RPMI7951 (cell line): ENCODE results near the gene ARMC8. TPM values are rescaled to one million over a fixed set of nuclear protein-coding genes. Genes with fewer than 3 reads are reported as not detected.

Source experiments
- DNase-seq: peaks from one replicate; pipeline ENCODE4 v3.0.0-alpha.2; 2012; ENCODE audit warnings: low read depth
- total RNA-seq: library from RNA; depleted of rRNA; stranded (reverse); fragments of >200 nt; shearing (Covaris generic); gene quantifications from 2 replicates; pipeline ENCODE4 v1.2.3, GENCODE V29; 2014

The ARMC8 gene
- total RNA-seq, 1 experiment from 2014 or later, result 67.5 TPM

- DNase-seq, result no peak
Observed at GRCh38 chr3:138242466-138242865, 55.4 kb downstream of the ARMC8 start.

- DNase-seq, result no peak
Observed at GRCh38 chr3:138245026-138245425, 57.9 kb downstream of the ARMC8 start.

GRCh38 chr3:138249636-138250035 lies 62.5 kb downstream of the ARMC8 start:
- no peak for DNase-seq

- no peak for DNase-seq
Observed at GRCh38 chr3:138253609-138254008, 66.5 kb downstream of the ARMC8 start.

- DNase-seq, result no peak
Observed at GRCh38 chr3:138254216-138254615, 67.1 kb downstream of the ARMC8 start.

GRCh38 chr3:138256022-138256421 lies 68.9 kb downstream of the ARMC8 start:
- DNase-seq, result peak; percentile 11

- DNase-seq, result no peak
Observed at GRCh38 chr3:138257986-138258385, 70.9 kb downstream of the ARMC8 start.

GRCh38 chr3:138259126-138259525 lies 72.0 kb downstream of the ARMC8 start:
- no peak for DNase-seq

GRCh38 chr3:138260611-138261010 lies 73.5 kb downstream of the ARMC8 start:
- DNase-seq, result no peak

GRCh38 chr3:138263104-138263503 lies 76.0 kb downstream of the ARMC8 start:
- no peak for DNase-seq

- no peak for DNase-seq
Observed at GRCh38 chr3:138265745-138266144, 78.6 kb downstream of the ARMC8 start.

- no peak for DNase-seq
Observed at GRCh38 chr3:138267083-138267482, 80.0 kb downstream of the ARMC8 start.

GRCh38 chr3:138270245-138270644 lies 83.1 kb downstream of the ARMC8 start:
- no peak for DNase-seq

GRCh38 chr3:138271189-138271794 lies 84.2 kb downstream of the ARMC8 start:
- no peak for DNase-seq

- no peak for DNase-seq
Observed at GRCh38 chr3:138281561-138281960, 94.5 kb downstream of the ARMC8 start.

GRCh38 chr3:138282836-138283235 lies 95.7 kb downstream of the ARMC8 start:
- DNase-seq, result no peak

- DNase-seq, result no peak
Observed at GRCh38 chr3:138284079-138284478, 97.0 kb downstream of the ARMC8 start.

GRCh38 chr3:138284957-138285477 lies 97.9 kb downstream of the ARMC8 start:
- no peak for DNase-seq

GRCh38 chr3:138289260-138289659 lies 102.2 kb downstream of the ARMC8 start:
- no peak for DNase-seq

GRCh38 chr3:138289701-138290100 lies 102.6 kb downstream of the ARMC8 start:
- DNase-seq, result no peak

GRCh38 chr3:138296639-138297038 lies 109.5 kb downstream of the ARMC8 start:
- no peak for DNase-seq

- DNase-seq, result no peak
Observed at GRCh38 chr3:138297059-138297607, 110.0 kb downstream of the ARMC8 start.

GRCh38 chr3:138297876-138298275 lies 110.8 kb downstream of the ARMC8 start:
- no peak for DNase-seq

GRCh38 chr3:138300647-138301046 lies 113.5 kb downstream of the ARMC8 start:
- DNase-seq, result no peak
